HepG2 (cell line): ENCODE results near the gene RNF148. TPM values are rescaled to one million over a fixed set of nuclear protein-coding genes. Genes with fewer than 3 reads are reported as not detected.

ENCODE experiments used
- ATAC-seq: fragments of 200-7000 bp; cut with Tn5 transposase; 3 replicates; pipeline ENCODE4 v1.9.1; 2020; ENCODE audit warnings: mild to moderate bottlenecking, moderate library complexity
- BruUV-seq: library from RNA; stranded (reverse); fragments of 400-500 nt; replicated peaks from 2 replicates; lab custom pipeline; 2021; lab: Mats Ljungman, UMichigan
- CTCF ChIA-PET: fragments of 300-600 bp; formaldehyde crosslinking; extraction: SDS; loops from one replicate; lab custom pipeline; 2021; ENCODE audit warnings: low total read pairs, inconsistent platforms, low intra/inter-chr PET ratio; lab: Yijun Ruan, JAX
- POLR2A ChIA-PET: fragments of 350-600 bp; sonication (Branson Sonifier 250); formaldehyde crosslinking; loops from one replicate; lab custom pipeline; 2020; ENCODE audit warnings: antibody characterized with exemption, inconsistent platforms; lab: Yijun Ruan, JAX
- DNase-seq: peaks from one replicate; pipeline ENCODE4 v3.0.0-alpha.2; 2015; ENCODE audit warnings: low spot score
- FAIRE-seq: peaks from 3 replicates; lab custom pipeline; 2011; peaks lifted over from hg19 to GRCh38; lab: Jason Lieb, UNC
- H2AFZ ChIP-seq: one replicate; pipeline ENCODE4 v1.6.1; 2011; ENCODE audit warnings: low read length, inconsistent platforms
- H3K27ac ChIP-seq: fragments of 300-600 bp; 3 replicates; pipeline ENCODE4 v1.8.0; 2011; ENCODE audit warnings: mixed run types, mild to moderate bottlenecking, mixed read lengths, low read length, inconsistent platforms; ENCODE audit not compliant: insufficient read depth; ENCODE audit errors: extremely low read length
- H3K27me3 ChIP-seq, 2 experiments: fragments of 200-600 bp in 1 of 2; 2 replicates in 1 of 2; 3 replicates in 1 of 2; pipeline versions ENCODE4 v1.6.0 to v1.8.0; 2011; ENCODE audit warnings: low read length in 2 of 2, mild to moderate bottlenecking in 2 of 2, moderate library complexity in 2 of 2, inconsistent platforms in 1 of 2; ENCODE audit not compliant: insufficient read depth in 2 of 2, control insufficient read depth in 1 of 2
- H3K36me3 ChIP-seq, 2 experiments: fragments of 200-600 bp in 1 of 2; replicated peaks in 1 of 2; 2 replicates in 1 of 2; 3 replicates in 1 of 2; pipeline versions ENCODE4 v1.5.1 to v1.8.0; 2011; ENCODE audit warnings: low read length in 2 of 2, inconsistent platforms in 1 of 2; ENCODE audit not compliant: insufficient read depth in 2 of 2, control insufficient read depth in 1 of 2
- H3K4me1 ChIP-seq: 2 replicates; pipeline ENCODE4 v1.5.1; 2012; ENCODE audit warnings: low read length, inconsistent platforms; ENCODE audit not compliant: insufficient read depth
- H3K4me2 ChIP-seq: 2 replicates; pipeline ENCODE4 v1.6.0; 2011; ENCODE audit warnings: low read depth, low read length, inconsistent platforms
- H3K4me3 ChIP-seq, 3 experiments: fragments of 200-600 bp in 1 of 3; sonication (generic), shearing (Covaris generic) in 1 of 3; replicated peaks in 1 of 3; 2 replicates each; pipeline ENCODE4 v1.5.1; 2011 to 2016; ENCODE audit warnings: low read length in 3 of 3, inconsistent platforms in 2 of 3, low read depth in 2 of 3, mild to moderate bottlenecking in 2 of 3, control low read depth in 1 of 3, mixed read lengths in 1 of 3; ENCODE audit not compliant: insufficient read depth in 1 of 3
- H3K79me2 ChIP-seq: one replicate; pipeline ENCODE4 v1.6.1; 2011; ENCODE audit warnings: low read length, inconsistent platforms; ENCODE audit not compliant: insufficient read depth
- H3K9ac ChIP-seq: 2 replicates; pipeline ENCODE4 v1.6.0; 2011; ENCODE audit warnings: mild to moderate bottlenecking, low read depth, low read length, inconsistent platforms; ENCODE audit not compliant: insufficient read depth
- H3K9me3 ChIP-seq: 2 replicates; pipeline ENCODE4 v1.5.1; 2012; ENCODE audit warnings: mild to moderate bottlenecking, low read length
- H4K20me1 ChIP-seq: 2 replicates; pipeline ENCODE4 v1.6.0; 2011; ENCODE audit warnings: inconsistent platforms, mild to moderate bottlenecking, low read length, moderate library complexity; ENCODE audit not compliant: insufficient read depth
- EHMT2 ChIP-seq: fragments of 200-600 bp; sonication (generic); IDR thresholded peaks from 2 replicates; pipeline ENCODE4 v1.7.0; 2017; ENCODE audit warnings: antibody characterized with exemption, low read depth, low read length, borderline replicate concordance
- ELF4 ChIP-seq: sonication (generic); formaldehyde crosslinking; IDR thresholded peaks from 2 replicates; pipeline ENCODE4 v1.5.0; 2020; ENCODE audit warnings: missing genetic modification reagents, mild to moderate bottlenecking, moderate library complexity, borderline replicate concordance
- KAT7 ChIP-seq: IDR thresholded peaks from 2 replicates; pipeline ENCODE4 v1.6.1; 2018; ENCODE audit warnings: borderline replicate concordance, missing compliant biosample characterization
- PCBP1 ChIP-seq: fragments of 200-400 bp; formaldehyde crosslinking; IDR thresholded peaks from 2 replicates; pipeline ENCODE4 v1.6.1; 2017; ENCODE audit warnings: mild to moderate bottlenecking, low read depth, low read length, borderline replicate concordance
- SNAPC2 ChIP-seq: sonication (generic); formaldehyde crosslinking; IDR thresholded peaks from 2 replicates; pipeline ENCODE4 v1.8.1; 2022; ENCODE audit warnings: mild to moderate bottlenecking, missing genetic modification reagents
- TBX2 ChIP-seq: sonication (generic); formaldehyde crosslinking; IDR thresholded peaks from 2 replicates; pipeline ENCODE4 v1.5.0; 2020; ENCODE audit warnings: missing genetic modification reagents, mild to moderate bottlenecking, borderline replicate concordance
- ZNF460 ChIP-seq: sonication (generic); formaldehyde crosslinking; IDR thresholded peaks from 2 replicates; pipeline ENCODE4 v1.5.1; 2020; ENCODE audit warnings: missing genetic modification reagents, mild to moderate bottlenecking, borderline replicate concordance
- ZNF550 ChIP-seq: sonication (generic); formaldehyde crosslinking; IDR thresholded peaks from 2 replicates; pipeline ENCODE4 v1.4.0; 2020; ENCODE audit warnings: mild to moderate bottlenecking, missing genetic modification reagents, borderline replicate concordance
- ZNF670 ChIP-seq: sonication (generic); formaldehyde crosslinking; IDR thresholded peaks from 2 replicates; pipeline ENCODE4 v1.8.0; 2022; ENCODE audit warnings: mild to moderate bottlenecking, missing genetic modification reagents, borderline replicate concordance
- ZNF878 ChIP-seq: sonication (generic); formaldehyde crosslinking; IDR thresholded peaks from 2 replicates; pipeline ENCODE4 v1.8.1; 2023; ENCODE audit warnings: mild to moderate bottlenecking, missing genetic modification reagents, moderate library complexity
- WGBS: methylation state at CpG from one replicate; pipeline ENCODE4 v1.1.6; 2017; ENCODE audit warnings: low lambda C conversion rate; 5-methylcytosine and 5-hydroxymethylcytosine counted together
- in situ Hi-C: cut with HindIII; loops from 2 replicates; pipeline ENCODE4 v1.10.0; 2017; ENCODE audit warnings: low pct_unique_long_range_greater_than_20kb; ENCODE audit not compliant: extremely low pct_ligation_motif_present
- intact Hi-C: fragments of 100-400 bp; cut with micrococcal nuclease; formaldehyde crosslinking; loops from one replicate; pipeline ENCODE4 v1.10.0; 2022; ENCODE audit not compliant: unreplicated experiment
- polyA plus RNA-seq, 8 experiments: library from polyadenylated mRNA; depleted of rRNA in 3 of 8; stranded (reverse) in 7 of 8; unstranded in 1 of 8; fragments of >200 nt; fragmentation: Illumina TruSeq in 4 of 8; extraction: Trizol in 4 of 8; gene quantifications; 2 replicates each; pipeline versions ENCODE4 v1.2.1 to v1.2.3, GENCODE V29; 2011 to 2016; ENCODE audit warnings: low read depth in 4 of 8, missing spikeins in 1 of 8, mixed read lengths in 1 of 8; ENCODE audit not compliant: insufficient read depth in 1 of 8
- total RNA-seq, 5 experiments: library from RNA; depleted of rRNA; stranded (reverse); fragments of >200 nt; fragmentation: Illumina TruSeq; extraction: Trizol; gene quantifications; 2 replicates each; pipeline ENCODE4 v1.2.3, GENCODE V29; 2016; ENCODE audit warnings: low read depth in 1 of 5

Gene RNF148
- total and polyA plus RNA-seq, 2 of the 13 experiments (the other 11 are each of a cell fraction or from before 2014, with no cell fraction given): 0.16 to 1.6 TPM

GRCh38 chr7:122676466-122676865, 26.3 kb downstream of the RNF148 start (continued):
- no peak for TF ChIP-seq ZNF878 (CRISPR knock-in tag)
- no peak for TF ChIP-seq ZNF670 (CRISPR knock-in tag)
- no peak for TF ChIP-seq TBX2 (CRISPR knock-in tag)
- TF ChIP-seq ZNF550 (CRISPR knock-in tag): no peak
- TF ChIP-seq ZNF460 (CRISPR knock-in tag): no peak
- TF ChIP-seq, all 625 proteins: peak for 0

GRCh38 chr7:122675621-122676020, 27.1 kb downstream of the RNF148 start:
- no peaks in the 10 kb centered on the region for H3K79me2 ChIP-seq
- ATAC-seq: no peak
- TF ChIP-seq ELF4 (CRISPR knock-in tag) (no peak), PCBP1 (no peak), EHMT2 (no peak), KAT7 (CRISPR knock-in tag) (no peak), SNAPC2 (CRISPR knock-in tag) (no peak)
- ChIA-PET POLR2A (no interaction called here), CTCF (no interaction called here)
- no peaks in the 10 kb centered on the region for H4K20me1 ChIP-seq
- H2AFZ ChIP-seq: no peak overlapping the region
- H3K9me3 ChIP-seq: no peaks in the 10 kb centered on the region
- in situ Hi-C loops: no loop called here
- no peak overlapping the region for H3K9ac ChIP-seq
- no peak for DNase-seq
- WGBS: 97% methylated on average over 7 of the region's 7 CpGs
- intact Hi-C loops: no loop called here
- no peak overlapping the region for H3K27ac ChIP-seq
- H3K4me1 ChIP-seq: peaks cover 41% of the 10 kb centered on the region
- H3K36me3 ChIP-seq: no peaks in the 10 kb centered on the region
- no peak for FAIRE-seq
- no peak overlapping the region for H3K4me3 ChIP-seq
- H3K27me3 ChIP-seq: no peaks in the 10 kb centered on the region
- H3K4me2 ChIP-seq: no peak overlapping the region
- no TSS peak for BruUV-seq
